ENCODE measurements around the gene PPP1R1A.
A peak's percentile ranks its signal among the peaks of the same experiment; 100 is the strongest.

Gene PPP1R1A

GRCh38 chr12:54603173-54603814, 14.8 kb upstream of the PPP1R1A start:
- peak; percentile 40 for DNase-seq (ENCODE audit: low read depth)

- DNase-seq (ENCODE audit: low read depth): no peak
Measured at GRCh38 chr12:54602661-54603060, 14.2 kb upstream of the PPP1R1A start.

- no peak for DNase-seq (ENCODE audit: low read depth)
Measured at GRCh38 chr12:54601841-54602240, 13.4 kb upstream of the PPP1R1A start.

GRCh38 chr12:54598970-54599369, 10.5 kb upstream of the PPP1R1A start:
- no peak for DNase-seq (ENCODE audit: low read depth)

GRCh38 chr12:54596526-54596946, 8.1 kb upstream of the PPP1R1A start:
- DNase-seq (ENCODE audit: low read depth): peak; percentile 23

- DNase-seq (ENCODE audit: low read depth): no peak
Measured at GRCh38 chr12:54595471-54595870, 7.0 kb upstream of the PPP1R1A start.

- no peak for DNase-seq (ENCODE audit: low read depth)
Measured at GRCh38 chr12:54593725-54594124, 5.3 kb upstream of the PPP1R1A start.

GRCh38 chr12:54593135-54593534, 4.7 kb upstream of the PPP1R1A start:
- no peak for DNase-seq (ENCODE audit: low read depth)

GRCh38 chr12:54592316-54592715, 3.9 kb upstream of the PPP1R1A start:
- DNase-seq (ENCODE audit: low read depth): no peak

GRCh38 chr12:54590978-54591591, 2.6 kb upstream of the PPP1R1A start:
- no peak for DNase-seq (ENCODE audit: low read depth)

GRCh38 chr12:54589964-54590363, 1.5 kb upstream of the PPP1R1A start:
- no peak for DNase-seq (ENCODE audit: low read depth)

- no peak for DNase-seq (ENCODE audit: low read depth)
Measured at GRCh38 chr12:54588890-54589267, 420 bp upstream of the PPP1R1A start.

- no peak for DNase-seq (ENCODE audit: low read depth)
Measured at GRCh38 chr12:54587315-54587873, 1.1 kb downstream of the PPP1R1A start.

- no peak for DNase-seq (ENCODE audit: low read depth)
Measured at GRCh38 chr12:54586620-54587019, 1.8 kb downstream of the PPP1R1A start.

GRCh38 chr12:54585243-54585642, 3.2 kb downstream of the PPP1R1A start:
- no peak for DNase-seq (ENCODE audit: low read depth)

GRCh38 chr12:54584128-54584527, 4.3 kb downstream of the PPP1R1A start:
- no peak for DNase-seq (ENCODE audit: low read depth)

- no peak for DNase-seq (ENCODE audit: low read depth)
Measured at GRCh38 chr12:54583726-54584125, 4.7 kb downstream of the PPP1R1A start.

- DNase-seq (ENCODE audit: low read depth): no peak
Measured at GRCh38 chr12:54581412-54581811, 7.0 kb downstream of the PPP1R1A start.

GRCh38 chr12:54579696-54580333, 8.6 kb downstream of the PPP1R1A start:
- peak; percentile 75 for DNase-seq (ENCODE audit: low read depth)

GRCh38 chr12:54579258-54579657, 9.2 kb downstream of the PPP1R1A start:
- DNase-seq (ENCODE audit: low read depth): no peak

GRCh38 chr12:54578778-54579177, 9.7 kb downstream of the PPP1R1A start:
- DNase-seq (ENCODE audit: low read depth): no peak

GRCh38 chr12:54572881-54573280, 15.6 kb downstream of the PPP1R1A start:
- DNase-seq (ENCODE audit: low read depth): no peak

Measured in stimulated activated CD8-positive, alpha-beta memory T cell treated with anti-CD3 and anti-CD28 coated beads, Interleukin-4, amount 100 ng/mL, for 24 hours (primary cell).